ENCODE data around the gene RAET1G.

- TF ChIP-seq CTCF (IDR thresholded peaks at IDR 0.05) (no peak), POLR2A (IDR thresholded peaks at IDR 0.05) (no peak)
Measured at GRCh38 chr6:149963212-149963461, 40.2 kb upstream of the RAET1G start.
